CD4-positive, alpha-beta memory T cell (primary cell): Measurements from ENCODE around the gene ATP9B. TPM values are rescaled to one million over a fixed set of nuclear protein-coding genes. Genes with fewer than 3 reads are reported as not detected.

Experiments used
- CTCF ChIA-PET: fragments of 350-600 bp; sonication (Branson Sonifier 250); formaldehyde crosslinking; loops from one replicate; lab custom pipeline; 2021; ENCODE audit warnings: inconsistent platforms; ENCODE audit not compliant: partially characterized antibody; lab: Charles Lee
- POLR2A ChIA-PET: fragments of 350-600 bp; sonication (Branson Sonifier 250); formaldehyde crosslinking; loops from one replicate; lab custom pipeline; 2021; ENCODE audit not compliant: partially characterized antibody; lab: Charles Lee
- DNase-seq, 5 donors: peaks; one replicate each; pipeline versions ENCODE4 v3.0.0 to v3.0.0-alpha.2; 2020 to 2022; ENCODE audit warnings: mixed read lengths in 1 of 5
- H3K27ac ChIP-seq: one replicate; pipeline ENCODE4 v1.7.0; 2013; ENCODE audit warnings: low read depth, low read length
- H3K27me3 ChIP-seq: 2 replicates; pipeline ENCODE4 v1.7.0; 2013; ENCODE audit warnings: mild to moderate bottlenecking, low read length, moderate library complexity; ENCODE audit not compliant: insufficient read depth
- H3K36me3 ChIP-seq: 2 replicates; pipeline ENCODE4 v1.7.0; 2013; ENCODE audit warnings: mild to moderate bottlenecking, low read length, moderate library complexity; ENCODE audit not compliant: insufficient read depth
- H3K4me1 ChIP-seq: 2 replicates; pipeline ENCODE4 v1.7.0; 2013; ENCODE audit warnings: mild to moderate bottlenecking, low read length, moderate library complexity; ENCODE audit not compliant: insufficient read depth
- H3K4me3 ChIP-seq, 2 donors: one replicate each; pipeline ENCODE4 v1.7.0; 2013; ENCODE audit warnings: low read length in 2 of 2, mild to moderate bottlenecking in 1 of 2
- H3K9me3 ChIP-seq, 2 donors: one replicate each; pipeline ENCODE4 v1.7.0; 2013; ENCODE audit warnings: low read length in 2 of 2, control low read depth in 1 of 2; ENCODE audit not compliant: control insufficient read depth in 1 of 2
- H3K27ac Mint-ChIP-seq, 7 donors: one replicate each; pipeline ENCODE4 v1.8.0; 2020 to 2021; ENCODE audit warnings: mixed read lengths in 7 of 7, mild to moderate bottlenecking in 6 of 7, inconsistent platforms in 3 of 7, moderate library complexity in 3 of 7
- H3K27me3 Mint-ChIP-seq, 2 donors: one replicate each; pipeline ENCODE4 v1.8.0; 2020 to 2021; ENCODE audit warnings: mixed read lengths in 2 of 2
- H3K36me3 Mint-ChIP-seq, 2 donors: one replicate each; pipeline ENCODE4 v1.8.0; 2020 to 2021; ENCODE audit warnings: mixed read lengths in 2 of 2, inconsistent platforms in 1 of 2, mild to moderate bottlenecking in 1 of 2
- H3K4me1 Mint-ChIP-seq, 4 donors: one replicate each; pipeline ENCODE4 v1.8.0; 2020 to 2021; ENCODE audit warnings: mixed read lengths in 4 of 4, mild to moderate bottlenecking in 1 of 4
- H3K4me3 Mint-ChIP-seq, 8 donors: one replicate each; pipeline ENCODE4 v1.8.0; 2020 to 2021; ENCODE audit warnings: mixed read lengths in 8 of 8, mild to moderate bottlenecking in 7 of 8, moderate library complexity in 6 of 8, inconsistent platforms in 3 of 8
- H3K9me3 Mint-ChIP-seq, 8 donors: one replicate each; pipeline ENCODE4 v1.8.0; 2020 to 2021; ENCODE audit warnings: mixed read lengths in 8 of 8, mild to moderate bottlenecking in 5 of 8, inconsistent platforms in 3 of 8, moderate library complexity in 1 of 8
- intact Hi-C: fragments of 100-400 bp; cut with micrococcal nuclease; formaldehyde crosslinking; loops from one replicate; pipeline ENCODE4 v1.15.1; 2023
- polyA plus RNA-seq, 2 donors: library from polyadenylated mRNA; unstranded; fragments of 300-500 nt; fragmentation: Illumina TruSeq; gene quantifications; one replicate each; pipeline ENCODE4 v1.2.3, GENCODE V29; 2021
- total RNA-seq, 2 experiments: library from RNA; stranded (reverse); gene quantifications; one replicate each; pipeline ENCODE4 v1.2.3, GENCODE V29; 2021

The ATP9B gene
- total and polyA plus RNA-seq, 4 experiments from 2014 or later = 11.8 to 76.4 (median 49.9) TPM

- Histone ChIP-seq H3K27me3 (no peaks in the 10 kb centered on the region), H3K4me3 (no peak overlapping the region), H3K27ac (no peak overlapping the region), H3K9me3 (no peaks in the 10 kb centered on the region), H3K36me3 (no peaks in the 10 kb centered on the region), H3K4me1 (no peaks in the 10 kb centered on the region)
- ChIA-PET CTCF (no interaction called here), POLR2A (no interaction called here)
- Mint-ChIP-seq H3K36me3 (peaks cover 11 to 40% of the 10 kb centered on the region in 2 donors), H3K27me3 (no peaks in the 10 kb centered on the region), H3K4me1 (peaks cover 12 to 28% (median 21%) of the 10 kb centered on the region in 4 donors), H3K9me3 (no peaks in the 10 kb centered on the region), H3K27ac (peak overlapping the region in 1 of 7 donors; percentile 29), H3K4me3 (no peak overlapping the region)
- intact Hi-C loops = no loop called here
- DNase-seq = no peak
Observed at GRCh38 chr18:79108549-79109215, 39.5 kb downstream of the ATP9B start.

GRCh38 chr18:79111483-79111882 is 42.3 kb downstream of the ATP9B start:
- Mint-ChIP-seq H3K36me3 (peaks cover 17 to 37% of the 10 kb centered on the region in 2 donors), H3K27ac (peak overlapping the region in 1 of 7 donors; percentile 29), H3K9me3 (peaks cover 0 to 2% (median 0%) of the 10 kb centered on the region in 8 donors), H3K4me3 (no peak overlapping the region), H3K27me3 (no peaks in the 10 kb centered on the region), H3K4me1 (peaks cover 5 to 12% (median 5%) of the 10 kb centered on the region in 4 donors)
- CTCF ChIA-PET = no interaction called here
- Histone ChIP-seq H3K4me1 (no peaks in the 10 kb centered on the region), H3K36me3 (no peaks in the 10 kb centered on the region), H3K4me3 (no peak overlapping the region), H3K9me3 (no peaks in the 10 kb centered on the region), H3K27me3 (no peaks in the 10 kb centered on the region), H3K27ac (no peak overlapping the region)
- POLR2A ChIA-PET = no interaction called here
- DNase-seq = no peak
- intact Hi-C loops = no loop called here

- Mint-ChIP-seq H3K27ac (no peak overlapping the region), H3K36me3 (peaks cover 37 to 39% of the 10 kb centered on the region in 2 donors), H3K4me1 (no peaks in the 10 kb centered on the region), H3K9me3 (peaks cover 0 to 2% (median 0%) of the 10 kb centered on the region in 8 donors), H3K27me3 (no peaks in the 10 kb centered on the region), H3K4me3 (no peak overlapping the region)
- no peak overlapping the region for H3K4me3 ChIP-seq
- H3K27me3 ChIP-seq = no peaks in the 10 kb centered on the region
- ChIA-PET CTCF (no interaction called here), POLR2A (no interaction called here)
- no peak for DNase-seq
- H3K9me3 ChIP-seq = no peaks in the 10 kb centered on the region
- intact Hi-C loops = no loop called here
- H3K36me3 ChIP-seq = no peaks in the 10 kb centered on the region
- H3K27ac ChIP-seq = no peak overlapping the region
- H3K4me1 ChIP-seq = no peaks in the 10 kb centered on the region
Observed at GRCh38 chr18:79117385-79117784, 48.2 kb downstream of the ATP9B start.

- Histone ChIP-seq H3K4me1 (no peaks in the 10 kb centered on the region), H3K4me3 (no peak overlapping the region), H3K9me3 (no peaks in the 10 kb centered on the region), H3K27ac (no peak overlapping the region), H3K36me3 (no peaks in the 10 kb centered on the region), H3K27me3 (no peaks in the 10 kb centered on the region)
- no peaks in the 10 kb centered on the region for H3K4me1 Mint-ChIP-seq
- no peaks in the 10 kb centered on the region for H3K27me3 Mint-ChIP-seq
- intact Hi-C loops = no loop called here
- H3K4me3 Mint-ChIP-seq = no peak overlapping the region
- peaks cover 41 to 42% of the 10 kb centered on the region in 2 donors for H3K36me3 Mint-ChIP-seq
- ChIA-PET CTCF (no interaction called here), POLR2A (no interaction called here)
- no peak overlapping the region for H3K27ac Mint-ChIP-seq
- H3K9me3 Mint-ChIP-seq = peaks cover 0 to 2% (median 0%) of the 10 kb centered on the region in 8 donors
- no peak for DNase-seq
Observed at GRCh38 chr18:79117788-79118187, 48.6 kb downstream of the ATP9B start.

GRCh38 chr18:79118797-79119196 is 49.6 kb downstream of the ATP9B start:
- ChIA-PET CTCF (no interaction called here), POLR2A (no interaction called here)
- intact Hi-C loops = no loop called here
- Mint-ChIP-seq H3K4me1 (no peaks in the 10 kb centered on the region), H3K27me3 (no peaks in the 10 kb centered on the region), H3K27ac (no peak overlapping the region), H3K9me3 (peaks cover 0 to 2% (median 0%) of the 10 kb centered on the region in 8 donors), H3K36me3 (peaks cover 45 to 46% of the 10 kb centered on the region in 2 donors), H3K4me3 (no peak overlapping the region)
- DNase-seq = no peak
- no peaks in the 10 kb centered on the region for H3K4me1 ChIP-seq
- no peak overlapping the region for H3K27ac ChIP-seq
- no peaks in the 10 kb centered on the region for H3K36me3 ChIP-seq
- H3K9me3 ChIP-seq = no peaks in the 10 kb centered on the region
- H3K4me3 ChIP-seq = no peak overlapping the region
- H3K27me3 ChIP-seq = no peaks in the 10 kb centered on the region

- H3K36me3 ChIP-seq = no peaks in the 10 kb centered on the region
- Mint-ChIP-seq H3K4me1 (peaks cover 0 to 6% (median 0%) of the 10 kb centered on the region in 4 donors), H3K27ac (peak overlapping the region in 1 of 7 donors; percentile 43), H3K27me3 (no peaks in the 10 kb centered on the region), H3K36me3 (peaks cover 51 to 55% of the 10 kb centered on the region in 2 donors), H3K4me3 (no peak overlapping the region), H3K9me3 (no peaks in the 10 kb centered on the region)
- no peaks in the 10 kb centered on the region for H3K27me3 ChIP-seq
- H3K9me3 ChIP-seq = no peaks in the 10 kb centered on the region
- no peak for DNase-seq
- intact Hi-C loops = no loop called here
- POLR2A ChIA-PET = no interaction called here
- H3K4me1 ChIP-seq = no peaks in the 10 kb centered on the region
- CTCF ChIA-PET = no interaction called here
- H3K4me3 ChIP-seq = no peak overlapping the region
- H3K27ac ChIP-seq = no peak overlapping the region
Observed at GRCh38 chr18:79121746-79122474, 52.7 kb downstream of the ATP9B start.

- no peak overlapping the region for H3K4me3 ChIP-seq
- H3K9me3 ChIP-seq = no peaks in the 10 kb centered on the region
- peaks cover 0 to 6% (median 0%) of the 10 kb centered on the region in 4 donors for H3K4me1 Mint-ChIP-seq
- POLR2A ChIA-PET = no interaction called here
- CTCF ChIA-PET = no interaction called here
- H3K36me3 Mint-ChIP-seq = peaks cover 62 to 69% of the 10 kb centered on the region in 2 donors
- H3K27me3 Mint-ChIP-seq = no peaks in the 10 kb centered on the region
- H3K36me3 ChIP-seq = no peaks in the 10 kb centered on the region
- no peak overlapping the region for H3K27ac ChIP-seq
- H3K9me3 Mint-ChIP-seq = no peaks in the 10 kb centered on the region
- H3K27ac Mint-ChIP-seq = no peak overlapping the region
- intact Hi-C loops = no loop called here
- no peak overlapping the region for H3K4me3 Mint-ChIP-seq
- no peak for DNase-seq
- no peaks in the 10 kb centered on the region for H3K27me3 ChIP-seq
- H3K4me1 ChIP-seq = no peaks in the 10 kb centered on the region
Observed at GRCh38 chr18:79123948-79124347, 54.8 kb downstream of the ATP9B start.
